ENCODE data around the gene DNASE1L1.

DNASE1L1 gene

DNA sequence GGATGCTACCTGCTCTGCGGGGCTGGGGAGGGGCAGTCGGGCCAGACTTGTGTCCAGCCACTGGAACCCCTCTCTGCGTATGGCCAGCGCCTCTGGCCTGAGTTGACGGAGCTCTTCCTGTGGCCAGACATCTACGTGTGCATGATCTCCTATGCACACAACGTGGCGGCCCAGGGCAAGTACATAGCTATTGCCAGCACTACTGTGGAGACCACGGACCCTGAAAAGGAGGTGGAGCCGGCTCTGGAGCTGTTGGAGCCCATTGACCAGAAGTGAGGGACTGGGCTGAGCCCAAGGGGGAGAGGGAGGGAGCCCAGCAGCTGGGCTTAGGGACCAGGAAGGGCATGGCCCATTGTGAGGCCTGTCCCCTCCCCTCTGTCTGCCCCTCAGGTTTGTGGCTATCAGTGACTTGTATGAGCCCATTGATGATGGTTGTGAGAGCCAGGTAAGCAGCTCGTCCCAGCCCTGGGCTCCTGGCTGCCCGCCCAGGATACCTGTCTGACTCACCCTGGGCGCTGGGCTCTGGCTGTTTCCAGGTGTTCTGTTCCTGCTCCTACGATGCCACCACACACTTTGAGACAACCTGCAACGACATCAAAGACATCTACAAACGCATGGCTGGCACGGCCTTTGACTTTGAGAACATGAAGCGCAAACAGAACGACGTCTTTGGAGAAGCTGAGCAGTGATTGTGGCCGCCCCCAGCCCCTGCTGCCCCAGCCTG is 33.1 kb upstream of the DNASE1L1 start:
- no peaks in the 10 kb centered on the region for H3K9me3 ChIP-seq (ENCODE audit: low read length)
- H3K4me3 ChIP-seq (ENCODE audit: low read length), result no peak overlapping the region
- H2AFZ ChIP-seq (ENCODE audit: low read depth, low read length), result no peak overlapping the region
- no peaks in the 10 kb centered on the region for H3K27me3 ChIP-seq (ENCODE audit: insufficient read depth, low read length)
- peaks cover 25% of the 10 kb centered on the region for H3K36me3 ChIP-seq (ENCODE audit: insufficient read depth, low read length)
- H3K4me1 ChIP-seq (ENCODE audit: insufficient read depth, low read length), result peaks cover 27% of the 10 kb centered on the region

DNA sequence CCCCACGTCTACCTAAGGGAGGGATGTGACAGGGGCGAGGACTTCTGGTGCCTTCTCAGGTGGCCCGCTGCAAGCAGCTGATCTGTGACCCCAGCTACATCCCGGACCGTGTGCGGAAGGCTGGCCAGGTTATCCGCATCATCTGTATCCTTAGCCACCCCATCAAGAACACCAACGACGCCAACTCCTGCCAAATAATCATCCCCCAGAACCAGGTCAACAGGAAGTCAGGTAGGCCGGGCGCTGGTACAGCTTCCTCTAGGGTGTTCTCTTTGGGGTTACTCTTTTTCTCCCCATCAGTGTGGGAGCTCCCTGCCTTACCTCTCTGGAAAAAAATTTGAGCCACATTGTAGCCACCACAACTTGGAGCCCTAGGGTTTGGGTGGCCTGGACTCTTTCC is 32.5 kb upstream of the DNASE1L1 start:
- peaks cover 25% of the 10 kb centered on the region for H3K36me3 ChIP-seq (ENCODE audit: insufficient read depth, low read length)
- no peak overlapping the region for H2AFZ ChIP-seq (ENCODE audit: low read depth, low read length)
- H3K9me3 ChIP-seq (ENCODE audit: low read length), result no peaks in the 10 kb centered on the region
- no peaks in the 10 kb centered on the region for H3K27me3 ChIP-seq (ENCODE audit: insufficient read depth, low read length)
- H3K4me1 ChIP-seq (ENCODE audit: insufficient read depth, low read length), result peaks cover 27% of the 10 kb centered on the region
- no peak overlapping the region for H3K4me3 ChIP-seq (ENCODE audit: low read length)

DNA sequence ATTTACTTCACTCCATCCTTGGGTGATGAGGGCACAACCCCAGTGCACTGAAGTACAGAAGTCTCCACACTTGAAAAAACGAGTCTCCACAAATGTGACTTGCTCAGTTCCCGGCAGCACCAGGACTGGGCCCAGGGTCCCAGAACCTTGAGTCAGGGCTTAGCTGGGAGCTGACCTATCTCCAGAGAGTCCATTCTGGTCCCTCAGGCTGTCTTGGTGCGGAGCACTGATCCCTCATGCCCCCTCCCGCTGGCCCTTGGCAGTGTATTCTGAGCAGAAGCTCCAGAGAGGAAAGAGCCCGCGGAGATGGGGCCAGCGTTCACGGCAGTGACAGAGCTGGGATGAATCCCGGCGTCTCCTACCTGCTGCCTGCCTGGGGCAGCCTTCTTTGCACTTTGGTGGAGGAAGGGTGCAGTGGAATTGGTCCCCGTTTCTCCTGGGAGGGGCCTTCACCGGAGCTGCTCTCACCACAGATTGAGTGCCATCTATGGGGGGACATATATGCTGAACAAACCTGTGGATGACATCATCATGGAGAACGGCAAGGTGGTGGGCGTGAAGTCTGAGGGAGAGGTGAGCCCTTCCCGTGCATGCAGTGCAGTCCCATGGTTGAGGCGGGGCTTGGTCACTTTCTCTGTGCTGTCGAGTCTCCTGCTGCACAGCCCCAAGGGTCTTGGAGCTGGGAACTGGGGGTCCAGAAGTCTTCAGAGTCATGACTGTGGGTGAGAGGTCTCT is 31.7 kb upstream of the DNASE1L1 start:
- Histone ChIP-seq H2AFZ (ENCODE audit: low read depth, low read length) (no peak overlapping the region), H3K4me1 (ENCODE audit: insufficient read depth, low read length) (peaks cover 27% of the 10 kb centered on the region)

DNA sequence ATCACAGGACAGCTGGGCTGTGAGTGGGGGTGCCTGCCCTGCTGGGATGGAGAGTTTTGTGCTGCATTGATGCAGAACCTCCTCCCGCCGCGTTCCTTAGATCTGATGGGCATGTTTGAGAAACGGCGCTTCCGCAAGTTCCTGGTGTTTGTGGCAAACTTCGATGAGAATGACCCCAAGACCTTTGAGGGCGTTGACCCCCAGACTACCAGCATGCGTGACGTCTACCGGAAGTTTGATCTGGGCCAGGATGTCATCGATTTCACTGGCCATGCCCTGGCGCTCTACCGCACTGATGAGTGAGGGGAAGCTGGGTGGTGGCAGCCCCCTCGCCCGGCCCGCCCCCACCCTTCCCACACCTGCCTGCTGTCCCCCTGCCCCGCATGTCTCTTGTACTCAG is 30.8 kb upstream of the DNASE1L1 start:
- H3K36me3 ChIP-seq (ENCODE audit: insufficient read depth, low read length), result peaks cover 34% of the 10 kb centered on the region
- H3K27me3 ChIP-seq (ENCODE audit: insufficient read depth, low read length), result no peaks in the 10 kb centered on the region
- H3K4me3 ChIP-seq (ENCODE audit: low read length), result no peak overlapping the region
- H3K9me3 ChIP-seq (ENCODE audit: low read length), result no peaks in the 10 kb centered on the region
- H2AFZ ChIP-seq (ENCODE audit: low read depth, low read length), result no peak overlapping the region
- H3K4me1 ChIP-seq (ENCODE audit: insufficient read depth, low read length), result peaks cover 25% of the 10 kb centered on the region

More for the DNA sequence above, 31.7 kb upstream of the DNASE1L1 start:
- no peaks in the 10 kb centered on the region for H3K9me3 ChIP-seq (ENCODE audit: low read length)
- H3K27me3 ChIP-seq (ENCODE audit: insufficient read depth, low read length), result no peaks in the 10 kb centered on the region
- H3K4me3 ChIP-seq (ENCODE audit: low read length), result no peak overlapping the region
- peaks cover 26% of the 10 kb centered on the region for H3K36me3 ChIP-seq (ENCODE audit: insufficient read depth, low read length)

DNA sequence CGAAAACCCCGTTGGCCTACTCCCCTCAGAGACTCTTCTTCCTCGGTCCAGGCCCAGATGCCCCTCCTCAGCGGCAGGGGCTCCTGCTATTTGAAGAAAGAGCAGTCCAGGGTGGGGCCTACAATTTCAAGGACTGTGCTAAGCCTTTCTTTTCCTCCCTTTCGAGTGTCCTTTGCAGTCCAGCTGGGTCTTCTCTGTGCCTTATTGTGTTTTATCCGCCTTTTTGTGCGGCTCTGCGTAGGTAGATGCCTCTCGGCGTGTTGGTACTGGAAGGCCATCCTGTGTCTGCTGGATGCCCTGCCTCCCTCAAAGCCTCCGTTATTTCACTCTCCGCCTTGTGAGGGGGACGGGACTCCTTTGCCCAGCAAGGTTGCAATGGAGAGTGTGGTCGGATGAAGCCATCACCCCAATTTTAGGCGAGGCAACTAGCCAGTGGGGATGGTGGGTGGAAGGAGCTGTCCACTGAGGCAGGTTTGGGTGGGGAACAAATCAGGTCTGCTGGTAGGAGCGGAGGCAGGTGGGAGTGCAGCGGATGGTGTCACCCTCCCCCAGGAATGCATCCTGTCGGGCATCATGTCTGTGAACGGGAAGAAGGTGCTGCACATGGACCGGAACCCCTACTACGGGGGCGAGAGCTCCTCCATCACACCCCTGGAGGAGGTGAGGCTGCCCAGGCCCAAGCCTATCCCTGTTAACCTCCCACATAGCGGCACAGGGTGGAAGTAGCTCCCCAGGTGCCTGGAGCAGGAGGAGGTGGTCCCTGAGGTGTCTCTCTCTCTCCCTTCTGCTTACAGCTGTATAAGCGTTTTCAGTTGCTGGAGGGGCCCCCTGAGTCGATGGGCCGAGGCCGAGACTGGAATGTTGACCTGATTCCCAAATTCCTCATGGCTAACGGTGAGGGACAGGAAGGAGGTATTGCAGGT is 29.2 kb upstream of the DNASE1L1 start:
- Histone ChIP-seq H3K36me3 (ENCODE audit: insufficient read depth, low read length) (peaks cover 43% of the 10 kb centered on the region), H3K27me3 (ENCODE audit: insufficient read depth, low read length) (no peaks in the 10 kb centered on the region), H3K9me3 (ENCODE audit: low read length) (no peaks in the 10 kb centered on the region), H3K4me1 (ENCODE audit: insufficient read depth, low read length) (peaks cover 16% of the 10 kb centered on the region), H3K4me3 (ENCODE audit: low read length) (peak overlapping the region; percentile 55), H2AFZ (ENCODE audit: low read depth, low read length) (no peak overlapping the region)

DNA sequence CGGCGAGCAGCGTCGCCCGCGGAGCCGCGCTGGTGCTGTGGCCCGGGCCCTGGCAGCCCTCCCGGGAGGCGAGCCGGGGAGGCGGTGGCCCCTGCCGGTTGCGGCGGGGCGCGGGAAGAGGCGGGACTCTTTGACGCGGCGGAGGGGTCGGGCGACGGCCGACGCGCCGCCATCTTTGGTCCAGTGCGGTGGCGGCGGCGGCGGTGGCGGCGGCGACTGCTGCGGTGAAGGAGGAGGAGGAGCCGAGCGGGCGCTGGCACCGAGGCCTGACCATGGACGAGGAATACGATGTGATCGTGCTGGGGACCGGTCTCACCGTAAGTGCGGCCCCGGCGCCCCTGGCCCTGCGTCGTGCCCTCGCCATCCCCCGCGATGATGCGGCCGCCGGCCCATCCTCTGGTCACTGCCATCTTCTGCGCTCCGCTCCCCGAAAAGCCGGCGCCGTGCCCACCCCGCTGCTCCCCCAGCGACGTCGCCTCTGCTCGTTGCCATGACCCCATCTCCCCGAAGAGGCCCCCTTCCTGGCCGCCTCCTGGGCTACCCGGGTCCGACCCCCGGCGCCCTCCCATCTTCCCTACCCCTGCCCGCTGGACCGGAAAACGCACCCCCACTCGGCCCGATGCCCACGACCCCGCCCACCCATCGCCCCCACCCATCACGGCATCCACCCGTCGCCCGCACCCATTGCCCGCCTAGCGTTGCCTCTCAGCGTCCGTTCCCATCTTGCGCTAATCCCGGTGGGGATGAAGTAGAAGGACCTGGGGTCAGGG is 28.1 kb upstream of the DNASE1L1 start, which contains the start of gene GDI1:
Gene GDI1 (plus strand): TSS at position 172 of the 770 bp plus-strand sequence. CDS start 101 bp downstream, at position 273.
- H3K4me1 ChIP-seq (ENCODE audit: insufficient read depth, low read length), result peaks cover 10% of the 10 kb centered on the region
- no peak within 1 kb of the TSS for H2AFZ ChIP-seq (ENCODE audit: low read depth, low read length)
- no peaks in the 10 kb centered on the region for H3K27me3 ChIP-seq (ENCODE audit: insufficient read depth, low read length)
- H3K36me3 ChIP-seq (ENCODE audit: insufficient read depth, low read length), result peaks cover 45% of the 10 kb centered on the region
- H3K4me3 ChIP-seq (ENCODE audit: low read length), result peak within 1 kb of the TSS; percentile 55
- no peaks in the 10 kb centered on the region for H3K9me3 ChIP-seq (ENCODE audit: low read length)

DNA sequence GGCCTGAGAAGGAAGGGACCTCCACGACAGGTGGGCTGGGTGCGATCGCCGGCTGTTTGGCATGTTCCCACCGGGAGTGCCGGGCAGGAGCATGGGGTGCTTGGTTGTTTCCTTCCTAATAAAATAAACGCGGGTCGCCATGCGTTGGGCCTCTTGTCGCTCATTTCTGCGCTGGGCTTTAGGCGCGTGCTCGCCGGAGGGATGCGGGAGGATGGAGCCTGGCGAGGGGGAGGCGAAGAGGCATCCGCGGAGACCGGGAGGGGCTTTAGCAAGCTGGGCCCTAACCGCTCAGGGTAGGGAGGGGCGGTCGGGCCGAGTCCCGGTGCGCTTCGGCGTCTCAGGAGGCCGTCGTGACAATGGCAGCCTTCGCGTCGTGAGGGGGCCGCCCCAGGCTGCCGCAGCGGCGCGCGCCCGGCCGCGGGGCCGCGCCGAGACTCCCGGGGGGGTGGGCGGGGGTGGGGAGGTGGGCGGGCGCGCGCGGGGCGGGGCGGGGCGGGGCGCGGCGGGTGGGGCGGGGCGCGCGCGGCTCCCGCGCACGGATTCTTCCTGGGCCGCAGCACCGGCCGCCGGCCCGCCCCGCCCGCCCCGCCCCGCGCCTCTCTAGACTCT is 27.4 kb upstream of the DNASE1L1 start:
- peaks cover 46% of the 10 kb centered on the region for H3K36me3 ChIP-seq (ENCODE audit: insufficient read depth, low read length)
- no peak overlapping the region for H2AFZ ChIP-seq (ENCODE audit: low read depth, low read length)

DNA sequence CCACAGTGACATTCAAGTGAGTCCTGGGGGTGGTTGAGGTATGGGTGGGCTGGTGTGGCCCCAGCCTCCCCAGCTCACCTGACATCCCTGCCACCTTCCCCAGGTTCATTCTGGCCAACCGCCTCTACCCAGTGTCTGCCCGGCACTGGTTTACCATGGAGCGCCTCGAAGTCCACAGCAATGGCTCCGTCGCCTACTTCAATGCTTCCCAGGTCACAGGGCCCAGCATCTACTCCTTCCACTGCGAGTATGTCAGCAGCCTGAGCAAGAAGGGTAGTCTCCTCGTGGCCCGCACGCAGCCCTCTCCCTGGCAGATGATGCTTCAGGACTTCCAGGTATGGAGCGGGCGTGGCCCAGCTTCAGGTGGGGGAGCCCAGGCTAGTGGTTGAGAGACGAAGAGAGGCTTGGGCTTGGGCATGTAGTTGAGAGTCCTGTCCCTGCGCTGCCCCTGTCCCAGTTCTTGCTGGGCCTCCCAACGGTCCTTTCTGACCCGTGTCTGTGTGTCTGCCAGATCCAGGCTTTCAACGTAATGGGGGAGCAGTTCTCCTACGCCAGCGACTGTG is 26.2 kb upstream of the DNASE1L1 start:
- H3K36me3 ChIP-seq (ENCODE audit: insufficient read depth, low read length), result peaks cover 40% of the 10 kb centered on the region
- peaks cover 10% of the 10 kb centered on the region for H3K4me1 ChIP-seq (ENCODE audit: insufficient read depth, low read length)
- H2AFZ ChIP-seq (ENCODE audit: low read depth, low read length), result no peak overlapping the region
- H3K4me3 ChIP-seq (ENCODE audit: low read length), result no peak overlapping the region
- H3K9me3 ChIP-seq (ENCODE audit: low read length), result no peaks in the 10 kb centered on the region
- no peaks in the 10 kb centered on the region for H3K27me3 ChIP-seq (ENCODE audit: insufficient read depth, low read length)

More for the DNA sequence above, 27.4 kb upstream of the DNASE1L1 start:
- peaks cover 10% of the 10 kb centered on the region for H3K4me1 ChIP-seq (ENCODE audit: insufficient read depth, low read length)
- no peaks in the 10 kb centered on the region for H3K9me3 ChIP-seq (ENCODE audit: low read length)
- no peaks in the 10 kb centered on the region for H3K27me3 ChIP-seq (ENCODE audit: insufficient read depth, low read length)
- peak overlapping the region; percentile 55 for H3K4me3 ChIP-seq (ENCODE audit: low read length)

DNA sequence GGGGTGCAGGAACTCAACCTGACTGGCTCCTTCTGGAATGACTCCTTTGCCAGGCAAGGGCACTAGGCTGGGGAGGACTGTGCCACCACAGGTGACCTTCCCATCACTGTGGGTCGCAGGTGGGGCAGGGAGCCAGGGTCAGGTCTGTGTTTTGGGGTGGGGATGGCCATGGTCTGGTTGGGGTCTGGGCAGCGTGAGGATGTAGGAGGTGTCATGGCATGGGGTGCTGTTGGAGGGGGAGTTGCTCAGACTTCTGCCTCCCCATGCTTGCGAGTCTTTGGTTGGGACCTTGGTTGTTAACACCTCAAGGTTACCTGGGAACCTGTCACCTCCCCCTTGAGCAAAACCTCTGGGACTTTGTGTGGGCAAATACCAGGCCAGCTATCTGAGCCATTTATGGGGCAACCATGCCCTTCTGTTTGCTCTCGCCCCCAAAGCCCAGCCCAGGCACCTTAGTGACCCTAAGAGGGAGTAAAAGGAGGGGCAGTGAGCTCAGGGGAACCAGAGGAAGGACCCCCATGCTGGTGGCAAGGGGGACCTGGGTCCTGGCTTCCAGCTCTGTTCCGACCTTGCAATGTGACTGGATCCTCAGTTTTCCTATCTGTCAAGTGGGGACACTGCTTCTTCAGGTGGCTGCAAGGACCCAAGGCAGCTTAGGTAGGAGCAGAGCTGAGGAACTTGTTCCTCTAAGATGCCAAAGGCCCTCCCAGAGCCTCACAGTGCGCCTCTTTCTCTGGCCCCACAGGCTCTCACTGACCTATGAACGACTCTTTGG is 25.5 kb upstream of the DNASE1L1 start:
- H3K36me3 ChIP-seq (ENCODE audit: insufficient read depth, low read length), result peaks cover 37% of the 10 kb centered on the region
- H3K9me3 ChIP-seq (ENCODE audit: low read length), result no peaks in the 10 kb centered on the region
- peaks cover 10% of the 10 kb centered on the region for H3K4me1 ChIP-seq (ENCODE audit: insufficient read depth, low read length)

DNA sequence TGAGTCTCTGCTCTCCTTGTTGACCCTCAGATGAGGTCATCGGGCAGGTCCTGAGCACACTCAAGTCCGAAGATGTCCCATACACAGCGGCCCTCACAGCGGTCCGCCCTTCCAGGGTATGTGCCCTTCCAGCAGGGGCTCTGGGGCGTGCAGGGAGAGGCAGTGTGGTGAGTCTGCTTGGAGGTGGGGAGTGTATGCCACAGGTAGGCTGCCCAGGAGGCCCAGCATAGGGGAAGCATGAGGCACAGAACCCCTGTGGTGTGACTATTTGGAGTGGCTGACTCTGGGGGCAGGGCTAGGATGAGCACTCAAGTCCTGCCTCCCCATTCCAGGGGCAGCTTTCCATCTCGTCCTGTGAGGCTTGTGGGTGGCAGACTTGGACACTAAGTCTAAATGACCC is 24.6 kb upstream of the DNASE1L1 start:
- H3K9me3 ChIP-seq (ENCODE audit: low read length), result no peaks in the 10 kb centered on the region
- no peaks in the 10 kb centered on the region for H3K27me3 ChIP-seq (ENCODE audit: insufficient read depth, low read length)
- H3K36me3 ChIP-seq (ENCODE audit: insufficient read depth, low read length), result peaks cover 31% of the 10 kb centered on the region
- no peak overlapping the region for H2AFZ ChIP-seq (ENCODE audit: low read depth, low read length)
- H3K4me3 ChIP-seq (ENCODE audit: low read length), result no peak overlapping the region
- H3K4me1 ChIP-seq (ENCODE audit: insufficient read depth, low read length), result peaks cover 7% of the 10 kb centered on the region

More for the DNA sequence above, 25.5 kb upstream of the DNASE1L1 start:
- Histone ChIP-seq H3K4me3 (ENCODE audit: low read length) (no peak overlapping the region), H3K27me3 (ENCODE audit: insufficient read depth, low read length) (no peaks in the 10 kb centered on the region), H2AFZ (ENCODE audit: low read depth, low read length) (no peak overlapping the region)

DNA sequence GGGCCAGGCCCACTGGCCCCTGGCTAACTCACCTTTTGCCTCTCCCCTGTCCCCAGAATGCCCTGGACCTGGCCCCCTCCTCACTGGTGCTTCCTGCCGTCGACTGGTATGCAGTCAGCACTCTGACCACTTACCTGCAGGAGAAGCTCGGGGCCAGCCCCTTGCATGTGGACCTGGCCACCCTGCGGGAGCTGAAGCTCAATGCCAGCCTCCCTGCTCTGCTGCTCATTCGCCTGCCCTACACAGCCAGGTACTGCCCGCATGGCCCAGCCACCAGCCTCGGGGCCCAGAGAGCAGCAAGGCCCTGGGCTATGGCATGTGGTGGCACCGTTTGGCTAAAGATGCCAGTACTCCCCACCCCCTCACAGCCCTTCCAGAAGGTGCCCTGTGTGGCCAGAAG is 23.2 kb upstream of the DNASE1L1 start:
- Histone ChIP-seq H3K36me3 (ENCODE audit: insufficient read depth, low read length) (peaks cover 31% of the 10 kb centered on the region), H3K4me1 (ENCODE audit: insufficient read depth, low read length) (no peaks in the 10 kb centered on the region), H3K9me3 (ENCODE audit: low read length) (no peaks in the 10 kb centered on the region), H3K27me3 (ENCODE audit: insufficient read depth, low read length) (no peaks in the 10 kb centered on the region), H3K4me3 (ENCODE audit: low read length) (no peak overlapping the region), H2AFZ (ENCODE audit: low read depth, low read length) (no peak overlapping the region)
